HG03025 (cell line): ENCODE results near the gene EPB42.
"Not testable (repeated sequence)": the region's sequence is repeated elsewhere in the genome, so short reads cannot be mapped to it uniquely, and the experiment has no call there.

Experiments
- ATAC-seq: cut with Tn5 transposase; IDR thresholded peaks from one replicate; pipeline ENCODE4 v1.9.1; 2021; ENCODE audit warnings: mild to moderate bottlenecking, moderate library complexity; ENCODE audit not compliant: unreplicated experiment, low FRiP score

EPB42 gene

DNA sequence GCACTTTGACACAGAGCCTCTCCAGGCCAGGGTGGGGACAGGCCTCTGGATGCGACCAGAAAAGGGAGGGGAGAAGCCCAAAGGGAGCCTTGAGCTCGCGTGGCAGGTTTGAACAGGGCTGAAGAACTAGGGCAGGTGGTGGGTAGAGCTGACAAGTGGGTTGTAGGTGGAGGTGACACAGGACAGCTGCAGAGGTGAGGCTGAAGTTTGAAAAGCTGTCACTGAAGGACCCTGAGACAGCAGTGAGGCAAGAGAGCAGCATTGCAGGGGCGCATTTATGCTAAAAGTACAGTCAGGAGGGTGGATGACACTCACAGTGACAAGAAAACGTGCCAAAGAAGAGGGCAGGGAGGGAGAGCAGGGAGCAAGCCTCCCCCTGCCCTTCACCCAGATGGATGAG lies 21.8 kb upstream of the EPB42 start:
- ATAC-seq, result no peak

DNA sequence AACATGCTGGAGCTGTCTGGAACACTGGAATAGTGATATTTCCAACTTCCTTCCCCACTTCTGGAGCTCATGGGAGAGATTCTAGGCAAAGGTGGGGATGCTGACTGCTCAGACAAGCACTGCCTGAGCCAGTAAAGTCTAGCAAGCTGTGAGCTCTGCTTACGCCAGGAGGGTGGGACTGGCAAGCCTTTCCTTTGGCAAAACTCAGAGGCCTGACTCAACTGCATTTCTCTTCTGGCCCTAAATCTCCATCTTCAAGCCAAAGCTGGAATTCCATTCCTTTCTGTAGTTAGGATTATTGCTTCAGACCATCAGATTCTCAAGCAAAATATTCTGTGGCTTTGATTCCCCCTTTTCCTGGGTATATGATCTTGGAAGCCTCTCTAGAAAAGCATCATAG lies 20.3 kb upstream of the EPB42 start:
- no peak for ATAC-seq

DNA sequence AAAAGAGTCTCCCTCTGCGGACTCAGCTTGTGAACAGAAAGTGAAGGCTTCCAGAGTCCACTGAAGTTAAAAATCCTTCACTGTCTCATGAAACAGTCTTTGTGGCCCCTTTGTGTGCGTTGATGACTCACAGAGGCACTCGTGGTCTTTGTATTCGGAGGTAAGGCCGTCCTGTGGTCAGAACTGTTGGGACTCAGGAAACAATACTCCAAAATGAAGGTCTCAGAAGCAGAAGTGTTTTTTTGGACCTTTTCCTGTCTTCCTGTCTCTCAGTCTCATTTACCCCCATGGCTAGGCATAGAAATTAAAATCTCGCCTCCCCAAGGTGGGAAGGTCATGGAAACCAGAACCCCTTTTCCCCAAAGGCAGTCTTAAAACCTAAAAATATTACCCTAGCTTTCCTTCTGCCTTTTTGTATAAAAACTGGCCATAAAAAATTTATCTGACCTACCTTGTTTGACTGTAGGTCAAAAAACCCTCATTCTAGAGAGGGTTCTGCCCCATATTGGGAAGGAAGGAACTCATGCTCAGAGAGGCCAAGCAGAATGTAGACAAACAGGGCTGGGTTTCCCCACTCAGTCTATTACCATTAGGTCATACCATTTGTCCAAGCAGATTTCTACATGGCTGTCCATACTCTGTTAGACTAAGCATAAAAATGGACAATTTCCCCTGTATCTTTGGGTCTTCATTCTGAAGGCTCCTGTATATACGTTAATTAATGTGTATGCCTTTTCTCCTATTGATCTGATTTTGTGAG lies 19.1 kb upstream of the EPB42 start:
- no peak for ATAC-seq

GRCh38 chr15:43238671-43239131 lies 17.9 kb upstream of the EPB42 start:
- ATAC-seq, result no peak

- ATAC-seq, result no peak
These were observed 17.1 kb upstream of the EPB42 start for GRCh38 chr15:43237842-43238470.

- ATAC-seq, result no peak
These were observed 14.7 kb upstream of the EPB42 start for GRCh38 chr15:43235536-43235935.

- no peak for ATAC-seq
These were observed 11.6 kb upstream of the EPB42 start for GRCh38 chr15:43232289-43232874.

GRCh38 chr15:43230640-43231115 lies 9.9 kb upstream of the EPB42 start:
- no peak for ATAC-seq

DNA sequence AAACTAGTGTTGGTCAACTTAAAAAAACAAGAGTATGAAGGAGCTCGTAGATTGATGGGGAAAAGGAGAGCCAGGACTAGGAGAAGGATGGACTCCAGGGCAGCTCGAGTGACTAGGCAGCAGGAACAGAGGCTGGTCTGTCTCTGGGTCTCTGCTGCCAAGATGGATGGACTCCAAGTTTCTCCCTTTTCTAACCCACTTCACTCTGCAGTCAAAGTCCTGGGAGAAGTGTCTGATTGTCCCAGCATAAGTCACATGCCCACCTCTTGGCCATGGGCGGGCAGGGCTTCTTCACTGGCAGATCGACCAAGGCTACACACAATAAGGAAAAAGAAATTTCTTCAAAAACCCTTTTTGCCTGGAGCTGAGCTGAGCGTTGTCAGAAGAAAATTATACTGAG lies 9.2 kb upstream of the EPB42 start:
- no peak for ATAC-seq

GRCh38 chr15:43226436-43227305 lies 5.9 kb upstream of the EPB42 start:
- ATAC-seq, result no peak

- not testable (repeated sequence) for ATAC-seq
These were observed 5.1 kb upstream of the EPB42 start for GRCh38 chr15:43225950-43226255.

GRCh38 chr15:43225201-43225949 lies 4.6 kb upstream of the EPB42 start:
- no peak for ATAC-seq

GRCh38 chr15:43221422-43221821 lies 604 bp upstream of the EPB42 start:
- no peak for ATAC-seq

DNA sequence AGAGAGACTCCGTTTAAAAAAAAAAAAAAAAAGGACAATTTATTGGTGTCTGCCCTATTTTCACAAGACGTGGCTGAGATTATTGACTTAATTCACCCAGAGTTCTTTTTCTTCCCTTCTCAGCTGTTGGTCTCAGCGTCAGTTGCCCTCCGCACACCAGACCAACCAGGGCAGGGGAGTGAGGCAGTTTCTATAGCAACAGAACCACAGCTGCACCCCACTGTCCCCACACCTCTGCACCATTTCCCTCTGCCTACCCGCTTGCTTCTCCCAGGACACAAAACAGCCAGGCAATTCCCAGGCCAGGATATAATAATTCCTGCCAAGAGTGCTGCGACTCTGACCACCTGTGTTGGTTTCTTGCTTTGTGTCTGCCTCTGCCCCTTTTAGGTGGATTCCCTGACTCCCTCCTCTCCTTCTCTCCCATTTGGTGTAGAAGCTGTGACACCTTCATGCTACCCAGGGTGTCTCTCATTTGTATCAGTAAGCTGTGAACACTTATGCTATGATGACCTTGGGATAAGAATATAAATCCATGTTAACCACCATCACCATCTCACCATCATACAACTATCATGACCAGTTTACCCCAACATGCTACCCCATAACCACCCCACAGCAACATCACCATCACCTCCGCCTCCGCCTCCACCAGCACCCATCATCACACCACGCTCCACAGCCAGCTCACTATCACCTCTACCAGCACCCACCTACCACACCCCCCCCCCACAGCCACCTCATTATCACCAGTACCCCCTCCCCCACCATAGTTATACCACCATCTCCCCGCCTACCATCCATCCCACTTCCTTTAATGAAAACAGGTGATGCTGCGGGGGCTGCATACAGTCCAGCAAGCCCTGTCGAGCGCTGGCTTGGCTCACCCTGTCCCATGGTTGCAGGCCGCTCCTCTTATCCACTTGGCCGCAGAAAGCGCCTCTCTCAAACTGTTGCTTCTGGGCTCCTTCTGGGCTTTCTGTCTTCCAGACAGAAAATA lies 589 bp downstream of the EPB42 start:
- no peak for ATAC-seq

DNA sequence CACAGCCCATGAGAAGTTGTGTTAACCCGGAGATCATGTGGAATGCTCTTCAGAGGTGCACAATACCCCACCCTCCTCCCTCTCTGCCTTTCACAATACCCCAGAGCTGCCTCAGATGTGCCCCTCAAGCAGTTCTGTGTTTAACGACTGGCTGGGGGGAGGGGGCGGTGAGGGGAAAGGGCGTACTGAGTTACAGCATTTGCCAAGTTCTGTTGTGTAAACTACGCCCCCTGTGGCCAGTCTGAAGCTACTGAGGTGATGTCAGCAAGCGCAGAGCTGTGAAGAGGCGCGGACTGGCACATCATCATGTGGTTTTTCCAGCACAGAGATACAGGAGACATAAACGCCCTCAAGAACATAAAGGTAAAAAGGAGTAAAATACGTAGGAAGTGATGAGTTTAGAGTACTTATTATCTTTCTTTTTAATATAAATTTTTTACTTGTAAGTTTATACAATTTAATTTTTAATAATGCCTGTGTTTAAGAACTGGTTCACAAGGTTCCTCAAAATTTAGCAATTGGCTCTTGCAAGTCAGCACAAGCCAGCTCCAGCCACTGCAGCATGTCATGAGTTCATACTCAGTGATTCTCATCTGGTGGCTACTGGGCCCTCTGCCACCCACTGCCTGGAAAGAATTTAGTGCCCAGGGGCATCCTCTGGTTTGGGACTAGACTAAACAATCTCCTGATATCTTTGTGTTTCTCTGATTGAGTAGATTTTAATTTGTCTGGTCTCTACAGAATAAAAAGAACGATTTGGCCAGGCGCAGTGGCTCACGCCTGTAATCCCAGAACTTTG lies 1.7 kb downstream of the EPB42 start:
- ATAC-seq, result no peak

DNA sequence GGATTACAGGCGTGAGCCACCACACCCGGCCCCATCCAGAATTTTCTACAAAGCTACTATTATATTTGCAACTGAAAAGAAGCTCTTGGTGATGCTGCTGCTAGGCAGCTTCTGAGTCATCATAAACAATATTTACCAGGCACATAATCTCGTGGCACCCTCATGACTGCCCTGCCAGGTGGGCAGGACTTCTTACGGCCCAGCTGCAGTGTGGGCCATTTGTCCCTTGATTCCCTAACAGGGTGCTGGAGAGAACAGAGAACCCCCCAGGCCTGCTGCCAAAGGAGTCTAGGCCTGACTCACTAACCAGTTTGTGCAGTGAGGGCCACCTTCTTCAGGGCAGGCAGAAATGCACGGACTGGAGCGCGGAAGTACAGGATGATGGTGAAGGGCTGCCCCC lies 4.9 kb downstream of the EPB42 start:
- no peak for ATAC-seq

- no peak for ATAC-seq
These were observed 6.1 kb downstream of the EPB42 start for GRCh38 chr15:43214592-43215295.

DNA sequence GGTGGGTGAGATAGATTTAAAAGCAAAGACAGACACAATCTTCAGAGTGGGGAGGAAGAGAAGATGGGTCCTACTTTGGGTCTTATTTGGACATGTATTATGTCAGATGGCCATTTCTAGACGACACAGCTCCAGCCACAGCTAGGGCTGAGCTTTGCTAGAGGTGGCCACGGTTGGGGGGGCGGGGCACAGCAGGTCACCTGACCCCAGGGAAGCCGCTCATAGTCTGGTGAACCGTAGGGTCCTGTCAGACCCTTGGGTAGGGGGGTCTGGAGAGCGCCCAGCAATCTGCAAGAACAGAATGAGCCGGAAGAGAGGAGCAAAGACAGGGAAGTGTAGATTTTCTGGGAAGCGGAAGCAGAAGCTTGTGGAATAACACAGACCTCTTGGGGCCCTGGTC lies 6.6 kb downstream of the EPB42 start:
- ATAC-seq, result no peak
